IMR-90 (cell line): ENCODE data around the gene ZNF688. TPM values are rescaled to one million over a fixed set of nuclear protein-coding genes. Genes with fewer than 3 reads are reported as not detected.

ENCODE experiments used
- ATAC-seq: fragments of 200-7000 bp; cut with Tn5 transposase; 2 replicates; pipeline ENCODE4 v1.9.1; 2020; ENCODE audit warnings: low read depth, mild to moderate bottlenecking, moderate library complexity
- BruUV-seq: library from RNA; stranded (reverse); fragments of 400-500 nt; replicated peaks from 2 replicates; lab custom pipeline; 2021; lab: Mats Ljungman, UMichigan
- CTCF ChIA-PET: fragments of 300-600 bp; formaldehyde crosslinking; extraction: SDS; loops from one replicate; lab custom pipeline; 2021; ENCODE audit warnings: antibody characterized with exemption; lab: Yijun Ruan, JAX
- POLR2A ChIA-PET: fragments of 300-600 bp; sonication (Branson Sonifier 250); formaldehyde crosslinking; loops from one replicate; lab custom pipeline; 2022; ENCODE audit warnings: antibody characterized with exemption; ENCODE audit not compliant: unreplicated experiment; lab: Charles Lee
- DNase-seq: peaks from one replicate; pipeline ENCODE4 v3.0.0; 2013
- H2AFZ ChIP-seq: replicated peaks from 2 replicates; pipeline ENCODE3; 2013; ENCODE audit warnings: low read length, mild to moderate bottlenecking; ENCODE audit not compliant: poor library complexity
- H2AK5ac ChIP-seq: 2 replicates; pipeline ENCODE4 v1.6.1; 2013; ENCODE audit warnings: low read depth, low read length, inconsistent platforms
- H2AK9ac ChIP-seq: replicated peaks from 2 replicates; pipeline ENCODE3; 2013; ENCODE audit warnings: mild to moderate bottlenecking, low read depth, low read length, moderate library complexity; ENCODE audit not compliant: poor library complexity
- H2BK120ac ChIP-seq: 2 replicates; pipeline ENCODE4 v1.6.1; 2013; ENCODE audit warnings: low read depth, low read length, inconsistent platforms
- H2BK15ac ChIP-seq: 3 replicates; pipeline ENCODE4 v1.6.1; 2013; ENCODE audit warnings: low read depth, low read length, inconsistent platforms
- H2BK20ac ChIP-seq: 2 replicates; pipeline ENCODE4 v1.6.1; 2013; ENCODE audit warnings: low read depth, mild to moderate bottlenecking, inconsistent platforms, low read length, moderate library complexity
- H2BK5ac ChIP-seq: 2 replicates; pipeline ENCODE4 v1.6.1; 2013; ENCODE audit warnings: mild to moderate bottlenecking, low read depth, low read length, inconsistent platforms; ENCODE audit not compliant: poor library complexity, severe bottlenecking
- H3K14ac ChIP-seq: replicated peaks from 2 replicates; pipeline ENCODE4 v1.6.1; 2013; ENCODE audit warnings: low read depth, low read length, inconsistent platforms
- H3K18ac ChIP-seq: 2 replicates; pipeline ENCODE4 v1.6.1; 2013; ENCODE audit warnings: low read depth, low read length, control low read depth
- H3K23ac ChIP-seq: 2 replicates; pipeline ENCODE4 v1.6.1; 2013; ENCODE audit warnings: low read depth, low read length, inconsistent platforms
- H3K27ac ChIP-seq: 2 replicates; pipeline ENCODE4 v1.5.1; 2013; ENCODE audit warnings: mild to moderate bottlenecking, control low read depth, low read length; ENCODE audit not compliant: insufficient read depth
- H3K27me3 ChIP-seq: 2 replicates; pipeline ENCODE4 v1.6.1; 2013; ENCODE audit warnings: low read length; ENCODE audit not compliant: control insufficient read depth, insufficient read depth
- H3K36me3 ChIP-seq: 2 replicates; pipeline ENCODE4 v1.6.1; 2013; ENCODE audit warnings: low read length, mixed read lengths; ENCODE audit not compliant: control insufficient read depth, insufficient read depth
- H3K4ac ChIP-seq: 2 replicates; pipeline ENCODE4 v1.6.1; 2013; ENCODE audit warnings: low read depth, low read length, inconsistent platforms
- H3K4me1 ChIP-seq: 2 replicates; pipeline ENCODE4 v1.6.1; 2013; ENCODE audit warnings: low read length, mixed read lengths; ENCODE audit not compliant: control insufficient read depth, insufficient read depth
- H3K4me2 ChIP-seq: 2 replicates; pipeline ENCODE4 v1.6.1; 2013; ENCODE audit warnings: low read depth, mild to moderate bottlenecking, control low read depth, low read length, moderate library complexity
- H3K4me3 ChIP-seq: 2 replicates; pipeline ENCODE4 v1.5.1; 2013; ENCODE audit warnings: low read depth, mild to moderate bottlenecking, control low read depth, low read length, moderate library complexity; ENCODE audit not compliant: insufficient read depth
- H3K56ac ChIP-seq: 2 replicates; pipeline ENCODE4 v1.6.1; 2013; ENCODE audit warnings: low read length, inconsistent platforms; ENCODE audit not compliant: insufficient read depth; ENCODE audit errors: extremely low read depth
- H3K79me1 ChIP-seq, 2 experiments: 2 replicates each; pipeline ENCODE4 v1.6.1; 2013; ENCODE audit warnings: low read length in 2 of 2, inconsistent platforms in 1 of 2, low read depth in 1 of 2
- H3K9ac ChIP-seq: 2 replicates; pipeline ENCODE4 v1.6.1; 2013; ENCODE audit warnings: low read depth, low read length, control low read depth
- H3K9me1 ChIP-seq: 2 replicates; pipeline ENCODE4 v1.6.1; 2013; ENCODE audit warnings: low read length, inconsistent platforms; ENCODE audit not compliant: insufficient read depth
- H3K9me3 ChIP-seq: 2 replicates; pipeline ENCODE4 v1.6.1; 2013; ENCODE audit warnings: low read length; ENCODE audit not compliant: control insufficient read depth, insufficient read depth
- H4K20me1 ChIP-seq: 2 replicates; pipeline ENCODE4 v1.6.1; 2013; ENCODE audit warnings: low read length, inconsistent platforms; ENCODE audit not compliant: insufficient read depth
- H4K5ac ChIP-seq: 2 replicates; pipeline ENCODE4 v1.6.1; 2013; ENCODE audit warnings: mild to moderate bottlenecking, low read depth, low read length, control low read depth
- H4K8ac ChIP-seq, 2 experiments: 2 replicates each; pipeline ENCODE4 v1.6.1; 2013; ENCODE audit warnings: low read depth in 2 of 2, low read length in 2 of 2, control low read depth in 1 of 2, inconsistent platforms in 1 of 2
- H4K91ac ChIP-seq: 2 replicates; pipeline ENCODE4 v1.6.1; 2013; ENCODE audit warnings: low read depth, low read length, inconsistent platforms; ENCODE audit not compliant: insufficient read depth
- CEBPB ChIP-seq: IDR thresholded peaks from 2 replicates; pipeline ENCODE4 v1.6.1; 2012; ENCODE audit warnings: low read depth, low read length, improper control_type of control experiment
- MAFK ChIP-seq: IDR thresholded peaks from 2 replicates; pipeline ENCODE4 v1.6.1; 2012; ENCODE audit warnings: low read depth, low read length, improper control_type of control experiment
- MAZ ChIP-seq: IDR thresholded peaks from 2 replicates; pipeline ENCODE4 v1.6.1; 2012; ENCODE audit warnings: low read depth, mild to moderate bottlenecking, low read length, improper control_type of control experiment, moderate library complexity, borderline replicate concordance
- POLR2A ChIP-seq: IDR thresholded peaks from 2 replicates; pipeline ENCODE4 v1.6.1; 2012; ENCODE audit warnings: mild to moderate bottlenecking, low read depth, low read length
- RAD21 ChIP-seq: IDR thresholded peaks from 2 replicates; pipeline ENCODE4 v1.6.1; 2012; ENCODE audit warnings: low read length, improper control_type of control experiment
- SMC3 ChIP-seq: fragments of 150-350 bp; IDR thresholded peaks from 2 replicates; pipeline ENCODE4 v1.6.1; 2016; ENCODE audit warnings: low read depth, mild to moderate bottlenecking, antibody characterized with exemption, low read length, moderate library complexity
- WGBS, 2 experiments: methylation state at CpG; one replicate each; pipeline versions ENCODE4 v1.1.5 to v1.1.7; 2013; ENCODE audit warnings: missing lambda C conversion rate in 2 of 2; ENCODE audit not compliant: insufficient read length in 1 of 2; ENCODE audit errors: extremely low coverage in 2 of 2; 5-methylcytosine and 5-hydroxymethylcytosine counted together
- dilution Hi-C: fragments of 300-500 bp; cut with HindIII; formaldehyde crosslinking; loops from one replicate; pipeline ENCODE4 v1.14.3; 2018; ENCODE audit warnings: low sequenced_read_pairs; ENCODE audit not compliant: unreplicated experiment
- in situ Hi-C: fragments of 300-500 bp; cut with MboI; formaldehyde crosslinking; loops from 3 replicates; pipeline ENCODE4 v1.14.3; 2019; ENCODE audit warnings: low sequenced_read_pairs, inconsistent platforms, mixed read lengths
- intact Hi-C: fragments of 100-400 bp; cut with micrococcal nuclease; formaldehyde crosslinking; loops from 2 replicates; pipeline ENCODE4 v1.10.0; 2022
- polyA plus RNA-seq, 3 experiments: library from polyadenylated mRNA; depleted of rRNA; stranded (reverse); fragments of >200 nt; gene quantifications; 2 replicates each; pipeline ENCODE4 v1.2.3, GENCODE V29; 2012; ENCODE audit warnings: low replicate concordance in 1 of 3
- total RNA-seq: library from RNA; depleted of rRNA; stranded (reverse); fragments of >200 nt; gene quantifications from 2 replicates; pipeline ENCODE4 v1.2.3, GENCODE V29; 2012

The ZNF688 gene
- total and polyA plus RNA-seq, 2 of the 4 experiments (the other 2 are of a cell fraction): 1.8 to 3.7 TPM

- H3K79me1 ChIP-seq: peaks cover 6 to 31% of the 10 kb centered on the region in 2 experiments
- peaks cover 8% of the 10 kb centered on the region for H3K4me1 ChIP-seq
- ChIA-PET POLR2A (no interaction called here), CTCF (interaction anchor here (0.6 to 1.2 kb wide), 2 partner anchors 23 to 86 kb away, joined by 3 to 5 read pairs; partner anchors contain the start of gene ZNF764)
- H3K27me3 ChIP-seq: no peaks in the 10 kb centered on the region
- H2AK9ac ChIP-seq: peak within 1 kb of the TSS; percentile 96
- peak within 1 kb of the TSS; percentile 97 for H3K4ac ChIP-seq
- dilution Hi-C loops: no loop called here
- H2BK120ac ChIP-seq: peak within 1 kb of the TSS; percentile 60
- H3K9me3 ChIP-seq: no peaks in the 10 kb centered on the region
- ATAC-seq (peak; percentile 92), DNase-seq (peak; percentile 75)
- peak within 1 kb of the TSS; percentile 88 for H3K9ac ChIP-seq
- H2BK5ac ChIP-seq: peak within 1 kb of the TSS; percentile 79
- WGBS, 2 experiments: 7% methylated on average over 30 of the region's 70 CpGs; no CpG with 5 or more reads in 1 of the 2 experiments
- H3K4me2 ChIP-seq: peak within 1 kb of the TSS; percentile 95
- peak within 1 kb of the TSS; percentile 99 for H3K14ac ChIP-seq
- H4K5ac ChIP-seq: peak within 1 kb of the TSS; percentile 98
- no peaks in the 10 kb centered on the region for H4K20me1 ChIP-seq
- peak within 1 kb of the TSS; percentile 68 for H3K4me3 ChIP-seq
- in situ Hi-C loops: loop anchor here (5.0 kb wide), 1 partner anchor 38 kb away; the partner anchor contains the start of gene ZNF688
- H2AK5ac ChIP-seq: peak within 1 kb of the TSS; percentile 88
- peak within 1 kb of the TSS; percentile 30; the same call in 1 of the 3 replicates for H2BK15ac ChIP-seq
- H4K8ac ChIP-seq: peak within 1 kb of the TSS; percentile 99 to 100
- peak within 1 kb of the TSS; percentile 78 for H3K27ac ChIP-seq
- H3K36me3 ChIP-seq: peaks cover 5% of the 10 kb centered on the region; the same call in 1 of the 2 replicates
- H3K56ac ChIP-seq: peak within 1 kb of the TSS; percentile 69
- TF ChIP-seq MAZ (peak; percentile 62; the same call in 1 of the 2 replicates), MAFK (no peak), RAD21 (no peak), CEBPB (no peak), SMC3 (no peak), POLR2A (no peak)
- peak within 1 kb of the TSS; percentile 20; the same call in 1 of the 2 replicates for H2BK20ac ChIP-seq
- peak within 1 kb of the TSS; percentile 91 for H4K91ac ChIP-seq
- intact Hi-C loops: loop anchor here (2.0 kb wide), 1 partner anchor 50 kb away; the partner anchor contains the start of gene ZNF785
- peak within 1 kb of the TSS; percentile 99 for H2AFZ ChIP-seq
- peak within 1 kb of the TSS; percentile 32 for H3K18ac ChIP-seq
- no TSS peak for BruUV-seq
- H3K23ac ChIP-seq: peak within 1 kb of the TSS; percentile 91
- peaks cover 10% of the 10 kb centered on the region; the same call in 1 of the 2 replicates for H3K9me1 ChIP-seq
These were observed 37.0 kb downstream of the ZNF688 start, which contains the start of gene ZNF747 for GRCh38 chr16:30534368-30535105. TSS of gene ZNF747 (minus strand) at chr16:30534858. CDS start at chr16:30534679, 179 bp downstream.
